D721Med (cell line): Measurements from ENCODE around the gene DYSF.

Experiments used
- DNase-seq: peaks from one replicate; pipeline ENCODE4 v3.0.0; 2011; ENCODE audit warnings: low spot score; ENCODE audit not compliant: insufficient read length
- FAIRE-seq: peaks from 2 replicates; lab custom pipeline; 2011; peaks lifted over from hg19 to GRCh38; lab: Jason Lieb, UNC
- CTCF ChIP-seq: IDR thresholded peaks from 2 replicates; pipeline ENCODE4 v1.5.1; 2012; ENCODE audit warnings: mild to moderate bottlenecking, control low read depth; ENCODE audit not compliant: insufficient read depth; ENCODE audit errors: missing control alignments

The DYSF gene

GRCh38 chr2:71562518-71562917 lies 109.2 kb downstream of the DYSF start:
- DNase-seq (no peak), FAIRE-seq (no peak)
- TF ChIP-seq CTCF = no peak

GRCh38 chr2:71563872-71564271 lies 110.5 kb downstream of the DYSF start:
- no peak for TF ChIP-seq CTCF
- no peak for DNase-seq
- FAIRE-seq = no peak

- FAIRE-seq (no peak), DNase-seq (no peak)
- TF ChIP-seq CTCF = no peak
Measured at GRCh38 chr2:71564361-71564760, 111.0 kb downstream of the DYSF start.

- no peak for TF ChIP-seq CTCF
- DNase-seq (no peak), FAIRE-seq (no peak)
Measured at GRCh38 chr2:71564790-71565189, 111.4 kb downstream of the DYSF start.

GRCh38 chr2:71566372-71566771 lies 113.0 kb downstream of the DYSF start:
- no peak for DNase-seq
- FAIRE-seq = no peak
- TF ChIP-seq CTCF = no peak

- FAIRE-seq = no peak
- DNase-seq = no peak
- no peak for TF ChIP-seq CTCF
Measured at GRCh38 chr2:71567625-71568024, 114.3 kb downstream of the DYSF start.

- DNase-seq = no peak
- FAIRE-seq = no peak
- TF ChIP-seq CTCF = no peak
Measured at GRCh38 chr2:71568103-71568502, 114.7 kb downstream of the DYSF start.
